T-cell (primary cell): ENCODE results near the gene ZBTB11. TPM values are rescaled to one million over a fixed set of nuclear protein-coding genes. Genes with fewer than 3 reads are reported as not detected.
"Not testable (repeated sequence)": the region's sequence is repeated elsewhere in the genome, so short reads cannot be mapped to it uniquely, and the experiment has no call there.

ENCODE experiments used
- ATAC-seq, 4 experiments: fragments of 200-7000 bp in 3 of 4; fragments of 150-1000 bp in 1 of 4; cut with Tn5 transposase; replicated peaks in 1 of 4; 1 replicate in 3 of 4; 2 replicates in 1 of 4; pipeline ENCODE4 v1.10.0; 2021; ENCODE audit warnings: moderate library complexity in 3 of 4, mild to moderate bottlenecking in 2 of 4, moderate number of reproducible peaks in 1 of 4
- CTCF ChIA-PET, 2 donors: fragments of 300-600 bp; sonication (Branson Sonifier 250); formaldehyde crosslinking; loops; one replicate each; lab custom pipeline; 2022; ENCODE audit warnings: antibody characterized with exemption in 2 of 2; lab: Charles Lee
- POLR2A ChIA-PET, 2 donors: fragments of 300-600 bp; sonication (Branson Sonifier 250); formaldehyde crosslinking; loops; one replicate each; lab custom pipeline; 2022; ENCODE audit warnings: antibody characterized with exemption in 2 of 2; lab: Charles Lee
- DNase-seq, 35 experiments: peaks; one replicate each; pipeline versions ENCODE4 v3.0.0 to v3.0.0-alpha.2; 2013 to 2023
- H3K27ac ChIP-seq: one replicate; pipeline ENCODE4 v1.5.1; 2013; ENCODE audit warnings: low read length
- H3K27me3 ChIP-seq, 2 experiments: replicated peaks in 1 of 2; 1 replicate in 1 of 2; 2 replicates in 1 of 2; pipeline versions ENCODE4 v1.6.1 to v1.7.0; 2013; ENCODE audit warnings: low read length in 1 of 2, mixed read lengths in 1 of 2; ENCODE audit not compliant: control insufficient read depth in 2 of 2, insufficient read depth in 2 of 2; ENCODE audit errors: extremely low read depth in 1 of 2
- H3K36me3 ChIP-seq, 2 donors: 1 replicate in 1 of 2; 2 replicates in 1 of 2; pipeline versions ENCODE4 v1.6.1 to v1.7.0; 2013; ENCODE audit warnings: low read length in 1 of 2; ENCODE audit not compliant: control insufficient read depth in 2 of 2, insufficient read depth in 1 of 2; ENCODE audit errors: extremely low read depth in 1 of 2
- H3K4me1 ChIP-seq, 2 experiments: 1 replicate in 1 of 2; 2 replicates in 1 of 2; pipeline versions ENCODE4 v1.6.1 to v1.7.0; 2013; ENCODE audit warnings: low read length in 2 of 2, mixed read lengths in 1 of 2; ENCODE audit not compliant: insufficient read depth in 2 of 2, control insufficient read depth in 1 of 2; ENCODE audit errors: extremely low read depth in 1 of 2
- H3K4me3 ChIP-seq, 2 donors: 1 replicate in 1 of 2; 2 replicates in 1 of 2; pipeline versions ENCODE4 v1.5.1 to v1.7.0; 2013; ENCODE audit warnings: mild to moderate bottlenecking in 2 of 2, low read length in 1 of 2, moderate library complexity in 1 of 2; ENCODE audit not compliant: control insufficient read depth in 1 of 2; ENCODE audit errors: extremely low read depth in 1 of 2
- H3K9me3 ChIP-seq: 2 replicates; pipeline ENCODE4 v1.7.0; 2013
- H3K27ac Mint-ChIP-seq, 2 donors: one replicate each; pipeline ENCODE4 v1.8.0; 2020 to 2021; ENCODE audit warnings: mild to moderate bottlenecking in 2 of 2, mixed read lengths in 2 of 2
- H3K27me3 Mint-ChIP-seq, 2 donors: one replicate each; pipeline ENCODE4 v1.8.0; 2021 to 2022; ENCODE audit warnings: mixed read lengths in 2 of 2
- H3K36me3 Mint-ChIP-seq: one replicate; pipeline ENCODE4 v1.8.0; 2021; ENCODE audit warnings: mixed read lengths
- H3K4me1 Mint-ChIP-seq, 3 donors: one replicate each; pipeline ENCODE4 v1.8.0; 2020 to 2022; ENCODE audit warnings: mixed read lengths in 3 of 3, mild to moderate bottlenecking in 1 of 3
- H3K4me3 Mint-ChIP-seq, 3 donors: one replicate each; pipeline ENCODE4 v1.8.0; 2020 to 2022; ENCODE audit warnings: mild to moderate bottlenecking in 3 of 3, mixed read lengths in 3 of 3, moderate library complexity in 3 of 3
- H3K9me3 Mint-ChIP-seq, 3 donors: one replicate each; pipeline ENCODE4 v1.8.0; 2020 to 2022; ENCODE audit warnings: mixed read lengths in 3 of 3
- WGBS: methylation state at CpG from one replicate; pipeline ENCODE4 v1.1.5; 2013; ENCODE audit warnings: missing lambda C conversion rate; ENCODE audit not compliant: insufficient coverage; 5-methylcytosine and 5-hydroxymethylcytosine counted together
- total RNA-seq, 35 experiments: library from RNA in 6 of 35; stranded (reverse) in 6 of 35; fragments of 120-200 nt in 1 of 35; gene quantifications; one replicate each; pipeline versions ENCODE4 v1.2.1 to v1.2.4 and lab custom pipeline; 2013 to 2026

Gene ZBTB11
- total RNA-seq, 5 donors from 2014 or later (not counting 1 experiment from before 2014, with no cell fraction given): 38.7 to 61.4 (median 45.6) TPM

- H3K9me3 Mint-ChIP-seq: no peaks in the 10 kb centered on the region
- H3K4me1 Mint-ChIP-seq: peaks cover 37 to 56% (median 49%) of the 10 kb centered on the region in 3 donors
These were observed 9.0 kb upstream of the ZBTB11 start for GRCh38 chr3:101685870-101686307.

GRCh38 chr3:101685050-101685400 lies 8.1 kb upstream of the ZBTB11 start:
- H3K4me3 Mint-ChIP-seq: peak overlapping the region; percentile 95 to 99 (median 99)
- H3K27me3 Mint-ChIP-seq: no peaks in the 10 kb centered on the region
- H3K27me3 ChIP-seq: no peaks in the 10 kb centered on the region
- no peaks in the 10 kb centered on the region for H3K9me3 ChIP-seq
- no peak for DNase-seq
- H3K36me3 ChIP-seq: peaks cover 12 to 51% of the 10 kb centered on the region in 2 donors
- H3K4me1 Mint-ChIP-seq: peaks cover 41 to 55% (median 52%) of the 10 kb centered on the region in 3 donors
- CTCF ChIA-PET: interaction anchor here (0.6 to 1.6 kb wide), 5 partner anchors 8 to 1433 kb away, joined by 3 to 10 read pairs (median 5); partner anchors contain the start of genes CEP97 (in 1 of the 2) and ZBTB11 (in 1 of the 2)
- H3K36me3 Mint-ChIP-seq: peaks cover 30% of the 10 kb centered on the region
- POLR2A ChIA-PET: interaction anchor here (0.6 to 3.8 kb wide), 10 partner anchors 8 to 547 kb away, joined by 3 to 37 read pairs (median 4); partner anchors contain the start of genes ZBTB11 (in 2 of the 2), CEP97 (in 1 of the 2) and NFKBIZ (in 1 of the 2)
- peak overlapping the region; percentile 98 for H3K27ac ChIP-seq
- no peak for ATAC-seq
- H3K4me1 ChIP-seq: peaks cover 28 to 29% of the 10 kb centered on the region in 2 experiments
- peak overlapping the region in 1 of 2 donors; percentile 3 for H3K4me3 ChIP-seq
- H3K9me3 Mint-ChIP-seq: no peaks in the 10 kb centered on the region
- H3K27ac Mint-ChIP-seq: peak overlapping the region; percentile 98 to 99

More at GRCh38 chr3:101685870-101686307, 9.0 kb upstream of the ZBTB11 start:
- H3K27me3 ChIP-seq: no peaks in the 10 kb centered on the region
- H3K4me3 Mint-ChIP-seq: peak overlapping the region; percentile 95 to 99 (median 99)
- DNase-seq: peak in 1 of 35 experiments; percentile 2
- WGBS: 0% methylated on average over 2 of the region's 11 CpGs
- no peaks in the 10 kb centered on the region for H3K9me3 ChIP-seq
- H3K4me1 ChIP-seq: peaks cover 28 to 29% of the 10 kb centered on the region in 2 experiments
- no peaks in the 10 kb centered on the region for H3K27me3 Mint-ChIP-seq
- ChIA-PET POLR2A (interaction anchor here (0.6 to 3.8 kb wide), 6 partner anchors 9 to 546 kb away, joined by 3 to 37 read pairs (median 6); partner anchors contain the start of genes ZBTB11 (in 2 of the 2) and CEP97 (in 1 of the 2)), CTCF (interaction anchor here (0.6 to 1.8 kb wide), 6 partner anchors 9 to 169 kb away, joined by 3 to 12 read pairs (median 4); partner anchors contain the start of genes CEP97 (in 1 of the 2), PCNP (in 1 of the 2) and ZBTB11 (in 1 of the 2))
- H3K4me3 ChIP-seq: peak overlapping the region; percentile 66 to 98
- peak overlapping the region; percentile 98 for H3K27ac ChIP-seq
- ATAC-seq: peak; percentile 4 to 17 (median 12)
- peak overlapping the region; percentile 98 to 99 for H3K27ac Mint-ChIP-seq
- peaks cover 25% of the 10 kb centered on the region for H3K36me3 Mint-ChIP-seq
- peaks cover 12 to 42% of the 10 kb centered on the region in 2 donors for H3K36me3 ChIP-seq

- ATAC-seq (no peak), DNase-seq (peak in 1 of 35 experiments; percentile 16)
- CTCF ChIA-PET: interaction anchor here in 1 of 2 donors (1.0 kb wide), 1 partner anchor 7 kb away, joined by 3 read pairs; no protein-coding TSS in a partner anchor
- Histone ChIP-seq H3K27ac (no peak overlapping the region), H3K4me3 (no peak overlapping the region), H3K9me3 (no peaks in the 10 kb centered on the region), H3K27me3 (no peaks in the 10 kb centered on the region), H3K36me3 (peaks cover 12 to 52% of the 10 kb centered on the region in 2 donors), H3K4me1 (peaks cover 33% of the 10 kb centered on the region in 2 experiments)
- H3K27ac Mint-ChIP-seq: no peak overlapping the region
- peaks cover 32% of the 10 kb centered on the region for H3K36me3 Mint-ChIP-seq
- WGBS: 88% methylated on average over 1 of the region's 4 CpGs
- H3K4me1 Mint-ChIP-seq: peaks cover 36 to 53% (median 45%) of the 10 kb centered on the region in 3 donors
- POLR2A ChIA-PET: interaction anchor here in 1 of 2 donors (0.9 kb wide), 1 partner anchor 106 kb away, joined by 4 read pairs; no protein-coding TSS in a partner anchor
- no peaks in the 10 kb centered on the region for H3K27me3 Mint-ChIP-seq
- no peak overlapping the region for H3K4me3 Mint-ChIP-seq
- no peaks in the 10 kb centered on the region for H3K9me3 Mint-ChIP-seq
These were observed 3.5 kb upstream of the ZBTB11 start for GRCh38 chr3:101680466-101680865.

DNA sequence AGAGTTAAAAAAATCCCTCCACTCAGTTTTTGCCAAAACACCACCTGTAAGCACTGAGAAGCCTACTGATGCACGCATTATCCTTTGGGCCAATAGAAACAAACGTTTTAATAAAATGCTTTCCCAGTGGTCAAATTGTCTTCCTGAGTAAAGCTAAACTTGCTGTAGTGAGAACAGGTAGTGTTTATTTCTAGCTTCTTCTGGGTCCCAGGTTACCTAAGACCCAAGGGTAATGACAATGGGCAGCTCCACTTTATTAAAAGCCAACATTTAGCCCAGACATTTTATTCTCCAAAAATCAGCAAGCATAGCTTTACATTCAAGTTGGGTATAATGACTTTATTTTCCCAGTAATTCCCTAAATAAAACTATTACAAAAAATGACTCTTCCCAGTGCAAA lies 1.9 kb upstream of the ZBTB11 start:
- CTCF ChIA-PET: interaction anchor here in 1 of 2 donors (0.7 kb wide), 1 partner anchor 969 kb away, joined by 3 read pairs; no protein-coding TSS in a partner anchor
- not testable (repeated sequence) for H3K27me3 Mint-ChIP-seq, H3K4me3 ChIP-seq, H3K27ac ChIP-seq, ATAC-seq, H3K9me3 ChIP-seq, H3K4me3 Mint-ChIP-seq, H3K9me3 Mint-ChIP-seq, H3K27me3 ChIP-seq, H3K27ac Mint-ChIP-seq, DNase-seq
- WGBS: no CpG with 5 or more reads among the region's 2 CpGs
- H3K36me3 ChIP-seq: peaks cover 12 to 37% of the 10 kb centered on the region in 2 donors
- peaks cover 25% of the 10 kb centered on the region for H3K36me3 Mint-ChIP-seq
- H3K4me1 ChIP-seq: peaks cover 32% of the 10 kb centered on the region in 2 experiments
- peaks cover 42 to 55% (median 51%) of the 10 kb centered on the region in 3 donors for H3K4me1 Mint-ChIP-seq
- POLR2A ChIA-PET: interaction anchor here in 1 of 2 donors (0.7 kb wide), 2 partner anchors 45 to 113 kb away, joined by 3 to 4 read pairs; partner anchors contain the start of gene CEP97

DNA sequence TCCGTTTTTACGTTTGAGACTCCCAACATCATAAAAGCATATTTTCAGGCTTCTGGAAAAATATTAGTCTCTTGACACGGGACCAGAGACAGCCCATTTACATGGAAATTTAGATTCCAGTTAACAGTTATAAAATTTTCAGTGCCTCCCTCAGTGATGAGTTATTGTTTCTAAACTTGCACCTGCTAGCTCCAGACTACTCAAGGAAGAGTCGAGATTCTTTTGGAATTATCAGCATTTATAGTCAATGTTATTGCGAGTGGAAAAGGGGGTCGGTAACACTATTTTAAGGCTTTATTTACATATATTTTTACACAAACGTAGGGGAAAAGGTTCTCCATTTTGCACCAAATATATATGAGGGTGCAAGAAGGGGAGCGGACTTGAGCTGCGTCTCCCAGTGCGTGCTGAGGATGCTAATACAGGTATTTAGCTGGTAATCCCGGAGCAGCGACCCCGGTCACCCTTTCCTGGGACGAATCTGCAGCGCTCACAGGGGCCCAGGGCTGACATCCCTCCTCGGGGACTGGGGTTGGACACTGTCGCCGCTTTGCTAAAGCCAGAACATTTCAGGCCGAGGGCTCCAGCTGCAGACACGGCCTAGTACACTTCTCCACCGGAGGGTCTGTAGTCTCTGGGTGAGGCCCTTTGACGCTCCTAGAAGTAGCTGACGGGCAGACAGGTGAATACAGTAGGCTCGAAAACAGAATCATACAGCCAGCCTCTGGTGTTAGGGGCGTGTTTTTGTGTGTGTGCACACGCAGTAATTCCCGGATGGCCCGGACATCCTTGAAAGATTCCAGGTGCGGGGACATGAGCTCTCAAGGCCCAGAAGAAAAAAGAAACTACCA lies 729 bp upstream of the ZBTB11 start:
- peak in 1 of 35 experiments; percentile 11 for DNase-seq
- Mint-ChIP-seq H3K4me3 (peak overlapping the region; percentile 91 to 98 (median 95)), H3K36me3 (peaks cover 26% of the 10 kb centered on the region), H3K9me3 (no peaks in the 10 kb centered on the region), H3K27ac (peak overlapping the region; percentile 97 to 99), H3K4me1 (peaks cover 51 to 56% (median 56%) of the 10 kb centered on the region in 3 donors), H3K27me3 (no peaks in the 10 kb centered on the region)
- Histone ChIP-seq H3K27ac (peak overlapping the region; percentile 98), H3K4me1 (peaks cover 27 to 32% of the 10 kb centered on the region in 2 experiments), H3K4me3 (peak overlapping the region; percentile 89 to 97), H3K36me3 (peaks cover 12 to 27% of the 10 kb centered on the region in 2 donors), H3K27me3 (no peaks in the 10 kb centered on the region), H3K9me3 (no peaks in the 10 kb centered on the region)
- WGBS: 81% methylated on average over 21 of the region's 29 CpGs
- ChIA-PET POLR2A (interaction anchor here (0.6 to 4.5 kb wide), 9 partner anchors 8 to 108 kb away, joined by 3 to 37 read pairs (median 4); partner anchors contain the start of genes RPL24 (in 2 of the 2), CEP97 (in 1 of the 2), NXPE3 (in 1 of the 2) and PCNP (in 1 of the 2)), CTCF (interaction anchor here in 1 of 2 donors (2.1 kb wide), 1 partner anchor 8 kb away, joined by 10 read pairs; no protein-coding TSS in a partner anchor)
- ATAC-seq: no peak
